SJSA1 (cell line): ENCODE measurements around the gene ASB2. TPM values are rescaled to one million over a fixed set of nuclear protein-coding genes. Genes with fewer than 3 reads are reported as not detected.

ENCODE experiments used
- DNase-seq, 2 experiments: peaks; one replicate each; pipeline ENCODE4 v3.0.0-alpha.2; 2015 to 2020; ENCODE audit warnings: low spot score in 2 of 2, low read depth in 1 of 2
- H3K27ac ChIP-seq: fragments of 250-450 bp; sonication (Bioruptor Pico); 2 replicates; pipeline ENCODE4 v1.5.1; 2020; ENCODE audit warnings: mild to moderate bottlenecking, moderate library complexity
- H3K27me3 ChIP-seq: fragments of 250-450 bp; sonication (Bioruptor Pico); replicated peaks from 2 replicates; pipeline ENCODE4 v1.5.1; 2020; ENCODE audit warnings: mild to moderate bottlenecking, moderate library complexity
- H3K36me3 ChIP-seq: fragments of 250-450 bp; sonication (Bioruptor Pico); 2 replicates; pipeline ENCODE4 v1.5.1; 2020; ENCODE audit warnings: mild to moderate bottlenecking
- H3K4me1 ChIP-seq: fragments of 250-450 bp; sonication (Bioruptor Pico); replicated peaks from 2 replicates; pipeline ENCODE4 v1.6.1; 2021; ENCODE audit warnings: mild to moderate bottlenecking
- H3K4me3 ChIP-seq: fragments of 250-450 bp; sonication (Bioruptor Pico); 2 replicates; pipeline ENCODE4 v1.5.1; 2020; ENCODE audit warnings: mild to moderate bottlenecking
- H3K9me3 ChIP-seq: fragments of 250-450 bp; sonication (Bioruptor Pico); replicated peaks from 2 replicates; pipeline ENCODE4 v1.5.1; 2020; ENCODE audit warnings: mild to moderate bottlenecking
- total RNA-seq: library from RNA; depleted of rRNA; stranded (reverse); fragments of >200 nt; shearing (Covaris generic); gene quantifications from 2 replicates; pipeline ENCODE4 v1.2.3, GENCODE V29; 2014

Gene ASB2
- total RNA-seq, 1 experiment from 2014 or later: 14.9 TPM

- Histone ChIP-seq H3K27me3 (no peaks in the 10 kb centered on the region), H3K4me1 (no peaks in the 10 kb centered on the region), H3K4me3 (no peak overlapping the region), H3K27ac (no peak overlapping the region), H3K9me3 (no peaks in the 10 kb centered on the region), H3K36me3 (no peaks in the 10 kb centered on the region)
- no peak for DNase-seq
Measured at GRCh38 chr14:94010625-94011024, 34.3 kb upstream of the ASB2 start.

GRCh38 chr14:94009767-94010166 lies 33.4 kb upstream of the ASB2 start:
- H3K4me3 ChIP-seq: no peak overlapping the region
- H3K9me3 ChIP-seq: no peaks in the 10 kb centered on the region
- H3K36me3 ChIP-seq: no peaks in the 10 kb centered on the region
- no peak overlapping the region for H3K27ac ChIP-seq
- H3K27me3 ChIP-seq: no peaks in the 10 kb centered on the region
- no peaks in the 10 kb centered on the region for H3K4me1 ChIP-seq
- DNase-seq: no peak

- H3K36me3 ChIP-seq: no peaks in the 10 kb centered on the region
- DNase-seq: no peak
- H3K9me3 ChIP-seq: no peaks in the 10 kb centered on the region
- H3K27ac ChIP-seq: no peak overlapping the region
- no peaks in the 10 kb centered on the region for H3K27me3 ChIP-seq
- H3K4me3 ChIP-seq: no peak overlapping the region
- no peaks in the 10 kb centered on the region for H3K4me1 ChIP-seq
Measured at GRCh38 chr14:94008234-94008633, 31.9 kb upstream of the ASB2 start.

GRCh38 chr14:94005324-94006073 lies 29.1 kb upstream of the ASB2 start:
- no peaks in the 10 kb centered on the region for H3K27me3 ChIP-seq
- no peak for DNase-seq
- no peaks in the 10 kb centered on the region for H3K4me1 ChIP-seq
- no peak overlapping the region for H3K27ac ChIP-seq
- no peak overlapping the region for H3K4me3 ChIP-seq
- no peaks in the 10 kb centered on the region for H3K9me3 ChIP-seq
- no peaks in the 10 kb centered on the region for H3K36me3 ChIP-seq

- Histone ChIP-seq H3K36me3 (no peaks in the 10 kb centered on the region), H3K27ac (no peak overlapping the region), H3K9me3 (no peaks in the 10 kb centered on the region), H3K4me3 (no peak overlapping the region), H3K27me3 (no peaks in the 10 kb centered on the region), H3K4me1 (no peaks in the 10 kb centered on the region)
- no peak for DNase-seq
Measured at GRCh38 chr14:94004015-94004414, 27.6 kb upstream of the ASB2 start.

- no peak for DNase-seq
- H3K4me1 ChIP-seq: no peaks in the 10 kb centered on the region
- H3K9me3 ChIP-seq: no peaks in the 10 kb centered on the region
- no peaks in the 10 kb centered on the region for H3K36me3 ChIP-seq
- H3K27me3 ChIP-seq: no peaks in the 10 kb centered on the region
- H3K27ac ChIP-seq: no peak overlapping the region
- H3K4me3 ChIP-seq: no peak overlapping the region
Measured at GRCh38 chr14:94003397-94003796, 27.0 kb upstream of the ASB2 start.

- peak; percentile 50 to 59 for DNase-seq
- Histone ChIP-seq H3K4me1 (no peaks in the 10 kb centered on the region), H3K9me3 (no peaks in the 10 kb centered on the region), H3K27me3 (no peaks in the 10 kb centered on the region), H3K36me3 (no peaks in the 10 kb centered on the region), H3K27ac (no peak overlapping the region), H3K4me3 (no peak overlapping the region)
Measured at GRCh38 chr14:94001501-94002396, 25.4 kb upstream of the ASB2 start.

GRCh38 chr14:94001016-94001415 lies 24.6 kb upstream of the ASB2 start:
- no peaks in the 10 kb centered on the region for H3K36me3 ChIP-seq
- H3K27me3 ChIP-seq: no peaks in the 10 kb centered on the region
- H3K4me1 ChIP-seq: no peaks in the 10 kb centered on the region
- H3K4me3 ChIP-seq: no peak overlapping the region
- DNase-seq: no peak
- H3K9me3 ChIP-seq: no peaks in the 10 kb centered on the region
- no peak overlapping the region for H3K27ac ChIP-seq

- Histone ChIP-seq H3K4me1 (peaks cover 7% of the 10 kb centered on the region), H3K27ac (no peak overlapping the region), H3K27me3 (no peaks in the 10 kb centered on the region), H3K4me3 (no peak overlapping the region), H3K36me3 (no peaks in the 10 kb centered on the region), H3K9me3 (no peaks in the 10 kb centered on the region)
- no peak for DNase-seq
Measured at GRCh38 chr14:94000267-94000666, 23.9 kb upstream of the ASB2 start.

GRCh38 chr14:93999573-93999972 lies 23.2 kb upstream of the ASB2 start:
- H3K4me3 ChIP-seq: no peak overlapping the region
- DNase-seq: no peak
- no peaks in the 10 kb centered on the region for H3K9me3 ChIP-seq
- H3K4me1 ChIP-seq: peaks cover 14% of the 10 kb centered on the region
- H3K27me3 ChIP-seq: no peaks in the 10 kb centered on the region
- no peaks in the 10 kb centered on the region for H3K36me3 ChIP-seq
- no peak overlapping the region for H3K27ac ChIP-seq

GRCh38 chr14:93998871-93999403 lies 22.6 kb upstream of the ASB2 start:
- Histone ChIP-seq H3K27ac (no peak overlapping the region), H3K9me3 (no peaks in the 10 kb centered on the region), H3K27me3 (no peaks in the 10 kb centered on the region), H3K4me1 (peaks cover 14% of the 10 kb centered on the region), H3K4me3 (no peak overlapping the region), H3K36me3 (no peaks in the 10 kb centered on the region)
- DNase-seq: no peak

GRCh38 chr14:93997916-93998870 lies 21.8 kb upstream of the ASB2 start:
- no peaks in the 10 kb centered on the region for H3K9me3 ChIP-seq
- no peak for DNase-seq
- peaks cover 14% of the 10 kb centered on the region for H3K4me1 ChIP-seq
- H3K36me3 ChIP-seq: no peaks in the 10 kb centered on the region
- H3K4me3 ChIP-seq: no peak overlapping the region
- no peak overlapping the region for H3K27ac ChIP-seq
- no peaks in the 10 kb centered on the region for H3K27me3 ChIP-seq

- DNase-seq: no peak
- Histone ChIP-seq H3K36me3 (no peaks in the 10 kb centered on the region), H3K4me1 (peaks cover 14% of the 10 kb centered on the region), H3K27me3 (no peaks in the 10 kb centered on the region), H3K27ac (no peak within 1 kb of the TSS), H3K9me3 (no peaks in the 10 kb centered on the region), H3K4me3 (no peak within 1 kb of the TSS)
Measured at GRCh38 chr14:93997082-93997481, 20.7 kb upstream of the ASB2 start, which contains the start of gene CCDC197. Gene CCDC197, plus strand, starts transcription at chr14:93997301. Its CDS starts 831 bp downstream, at chr14:93998132.
